GM21528 (cell line): ENCODE data around the gene CDK5RAP3.
"Not testable (repeated sequence)": the region's sequence is repeated elsewhere in the genome, so short reads cannot be mapped to it uniquely, and the experiment has no call there.

Source experiments
- ATAC-seq: cut with Tn5 transposase; IDR thresholded peaks from one replicate; pipeline ENCODE4 v1.9.1; 2021; ENCODE audit warnings: mild to moderate bottlenecking, moderate library complexity; ENCODE audit not compliant: unreplicated experiment, low FRiP score

CDK5RAP3 gene, protein sequence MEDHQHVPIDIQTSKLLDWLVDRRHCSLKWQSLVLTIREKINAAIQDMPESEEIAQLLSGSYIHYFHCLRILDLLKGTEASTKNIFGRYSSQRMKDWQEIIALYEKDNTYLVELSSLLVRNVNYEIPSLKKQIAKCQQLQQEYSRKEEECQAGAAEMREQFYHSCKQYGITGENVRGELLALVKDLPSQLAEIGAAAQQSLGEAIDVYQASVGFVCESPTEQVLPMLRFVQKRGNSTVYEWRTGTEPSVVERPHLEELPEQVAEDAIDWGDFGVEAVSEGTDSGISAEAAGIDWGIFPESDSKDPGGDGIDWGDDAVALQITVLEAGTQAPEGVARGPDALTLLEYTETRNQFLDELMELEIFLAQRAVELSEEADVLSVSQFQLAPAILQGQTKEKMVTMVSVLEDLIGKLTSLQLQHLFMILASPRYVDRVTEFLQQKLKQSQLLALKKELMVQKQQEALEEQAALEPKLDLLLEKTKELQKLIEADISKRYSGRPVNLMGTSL

DNA sequence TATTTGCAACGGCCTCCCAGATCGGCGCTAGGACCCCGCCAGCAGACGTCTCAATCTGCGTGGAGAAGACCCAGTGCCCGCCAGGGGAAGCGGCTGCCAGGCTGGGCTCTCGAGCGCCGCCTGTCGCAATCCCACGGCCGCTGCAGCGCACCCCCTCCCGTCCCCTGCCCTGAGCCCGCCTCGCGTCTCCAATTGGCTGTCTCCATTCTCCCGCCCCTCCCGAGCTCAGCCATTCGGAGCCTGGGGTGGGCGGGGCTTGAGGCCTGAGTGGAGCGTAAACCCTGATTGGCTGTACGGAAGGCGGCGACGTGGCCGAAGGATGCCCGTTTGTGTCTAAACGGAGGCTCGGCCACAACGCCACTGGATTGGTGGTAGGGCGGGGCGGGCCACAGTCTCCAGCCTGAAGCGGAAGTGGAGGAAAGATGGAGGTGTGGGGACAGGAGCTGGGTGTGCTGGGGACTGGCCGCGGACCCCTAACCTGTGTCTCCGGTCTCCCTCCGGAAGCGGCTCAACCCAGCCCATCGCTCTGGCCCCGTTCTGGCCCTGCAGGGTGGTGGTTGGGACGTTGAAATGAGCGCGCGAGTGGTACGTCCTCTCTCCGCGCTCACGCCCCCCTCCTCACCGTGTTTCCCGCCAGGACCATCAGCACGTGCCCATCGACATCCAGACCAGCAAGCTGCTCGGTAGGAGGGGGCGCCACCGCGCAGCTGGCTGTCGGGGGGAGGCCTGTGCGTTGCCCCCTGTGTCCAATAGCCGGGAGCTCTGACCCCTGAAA, at the start of gene CDK5RAP3:
Gene CDK5RAP3, plus strand, starts transcription at position 389 of the 775 bp plus-strand sequence. Its CDS starts 34 bp downstream, at position 423.
- ATAC-seq = peak; percentile 91

DNA sequence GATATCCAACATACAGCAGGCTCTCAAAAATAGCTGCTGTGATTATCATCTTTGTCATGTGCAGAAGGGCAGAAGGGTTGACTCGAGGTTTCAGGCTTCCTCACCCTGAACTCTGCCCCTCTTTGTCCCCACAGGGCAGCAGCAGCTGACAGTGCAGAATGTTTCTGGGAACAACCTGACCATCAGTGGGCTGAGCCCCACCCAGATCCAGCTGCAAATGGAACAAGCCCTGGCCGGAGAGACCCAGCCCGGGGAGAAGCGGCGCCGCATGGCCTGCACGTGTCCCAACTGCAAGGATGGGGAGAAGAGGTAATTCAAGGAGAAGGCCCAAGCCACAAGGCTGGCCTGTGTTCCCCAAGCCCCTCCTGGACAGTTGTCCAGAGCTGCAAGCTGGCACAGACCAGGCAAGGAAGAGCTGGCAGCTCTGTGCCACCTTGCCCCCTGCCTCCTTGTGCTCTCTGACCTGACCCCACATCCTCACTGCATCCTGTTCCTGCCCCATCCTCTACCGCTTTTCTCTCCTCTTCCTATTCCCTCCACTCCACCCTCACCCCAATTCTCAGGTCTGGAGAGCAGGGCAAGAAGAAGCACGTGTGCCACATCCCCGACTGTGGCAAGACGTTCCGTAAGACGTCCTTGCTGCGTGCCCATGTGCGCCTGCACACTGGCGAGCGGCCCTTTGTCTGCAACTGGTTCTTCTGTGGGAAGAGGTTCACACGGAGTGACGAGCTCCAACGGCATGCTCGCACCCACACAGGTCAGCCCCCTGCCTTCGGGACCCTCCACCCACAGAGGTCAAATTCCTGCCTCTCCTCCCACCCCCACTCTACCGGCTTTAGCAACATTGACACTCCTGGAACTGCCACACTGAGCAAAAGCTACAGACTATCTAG, 45.9 kb upstream of the CDK5RAP3 start:
- no peak for ATAC-seq

DNA sequence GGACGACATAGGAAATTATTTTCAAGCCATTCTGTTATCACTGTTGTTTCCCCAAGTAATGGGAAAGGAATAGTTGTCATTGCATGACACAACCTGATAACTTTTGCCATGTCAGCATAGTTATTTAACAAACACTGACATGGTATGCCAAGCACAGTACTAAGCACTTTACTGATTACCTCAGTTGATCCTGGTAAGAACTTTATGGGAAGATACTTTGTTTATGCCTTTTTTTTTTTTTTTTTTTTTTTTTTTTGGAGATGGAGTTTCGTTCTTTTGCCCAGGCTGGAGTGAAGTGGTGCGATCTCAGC, 45.3 kb upstream of the CDK5RAP3 start:
- no peak for ATAC-seq

DNA sequence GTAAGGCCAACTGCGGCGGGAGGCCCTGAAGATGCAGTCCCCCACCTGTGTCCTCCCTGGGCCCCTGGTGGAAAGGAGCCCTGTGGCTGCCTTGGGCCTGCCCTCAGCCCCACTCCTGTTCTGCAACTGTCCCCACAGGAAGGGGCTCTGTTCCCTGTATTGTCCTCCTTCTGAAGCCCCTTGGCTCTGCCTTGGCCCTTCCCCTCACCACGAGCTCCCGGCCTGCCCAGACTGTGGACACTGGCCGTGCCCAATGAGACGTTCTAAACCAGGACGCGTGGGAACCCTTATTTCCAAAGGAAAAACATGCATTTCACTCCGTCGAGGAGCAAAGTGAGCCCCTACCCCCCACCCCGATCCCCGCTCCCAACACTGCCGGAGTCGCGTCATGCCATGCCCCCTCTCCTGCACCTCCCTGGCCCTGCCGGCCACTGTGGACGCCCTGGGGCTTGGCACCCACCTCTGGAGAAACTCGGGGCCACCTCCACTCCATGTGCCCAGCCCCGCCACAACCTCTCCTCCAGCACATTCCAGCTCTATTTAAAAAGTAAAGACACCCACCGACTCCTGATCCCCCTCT, 43.0 kb upstream of the CDK5RAP3 start:
- ATAC-seq = no peak

DNA sequence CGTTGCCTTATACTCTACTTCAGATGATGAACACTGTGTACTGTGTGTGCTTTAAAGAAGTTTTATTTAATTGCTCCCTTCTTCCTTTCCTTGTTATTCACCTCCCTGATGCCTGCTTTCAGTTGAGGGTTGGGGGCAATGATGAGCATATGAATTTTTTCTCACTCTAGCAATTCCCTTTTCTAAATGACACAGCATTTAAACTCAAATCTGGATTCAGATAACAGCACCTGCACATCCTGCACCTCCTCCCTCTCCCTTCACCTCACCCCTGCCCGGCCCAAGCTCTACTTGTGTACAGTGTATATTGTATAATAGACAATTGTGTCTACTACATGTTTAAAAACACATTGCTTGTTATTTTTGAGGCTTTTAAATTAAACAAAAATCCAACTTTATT, 42.5 kb upstream of the CDK5RAP3 start:
- no peak for ATAC-seq

DNA sequence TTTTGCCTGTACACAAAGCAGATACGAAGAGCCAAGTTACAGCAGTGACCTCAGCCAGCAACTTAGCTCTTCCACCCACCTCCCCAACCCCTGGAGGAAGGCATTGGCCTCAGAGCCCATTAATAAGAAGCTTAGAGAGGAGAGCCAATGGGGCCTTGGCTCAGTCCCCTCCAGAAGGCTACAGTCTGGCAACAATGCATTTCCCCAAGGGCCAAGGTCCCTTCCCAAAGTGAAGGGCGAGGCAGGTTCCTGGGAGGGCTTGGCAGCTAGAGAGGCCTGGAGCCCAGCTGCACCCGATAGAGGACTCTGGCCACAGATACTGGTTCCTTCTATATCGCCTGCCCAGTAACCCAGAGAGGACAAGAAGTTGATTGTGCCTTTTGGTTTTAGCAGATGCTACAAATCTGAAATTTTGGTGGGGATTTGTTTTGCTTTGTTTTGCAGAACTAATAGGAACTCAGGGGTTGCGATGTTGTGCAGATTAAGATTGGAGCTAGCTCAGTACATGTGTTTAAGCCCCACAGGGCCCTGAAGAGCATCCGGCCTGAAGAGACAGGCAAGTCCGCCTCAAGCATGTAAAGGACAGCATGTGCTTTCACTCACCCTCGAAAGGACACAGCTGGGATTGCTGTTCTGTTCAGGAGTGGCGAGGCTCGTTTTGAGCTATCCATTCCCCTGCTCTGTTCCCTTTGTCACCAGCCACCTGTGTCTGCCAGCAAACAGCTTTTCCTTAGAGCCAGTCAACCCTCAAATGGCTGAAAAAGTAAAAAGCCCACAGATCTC, 41.5 kb upstream of the CDK5RAP3 start:
- no peak for ATAC-seq

DNA sequence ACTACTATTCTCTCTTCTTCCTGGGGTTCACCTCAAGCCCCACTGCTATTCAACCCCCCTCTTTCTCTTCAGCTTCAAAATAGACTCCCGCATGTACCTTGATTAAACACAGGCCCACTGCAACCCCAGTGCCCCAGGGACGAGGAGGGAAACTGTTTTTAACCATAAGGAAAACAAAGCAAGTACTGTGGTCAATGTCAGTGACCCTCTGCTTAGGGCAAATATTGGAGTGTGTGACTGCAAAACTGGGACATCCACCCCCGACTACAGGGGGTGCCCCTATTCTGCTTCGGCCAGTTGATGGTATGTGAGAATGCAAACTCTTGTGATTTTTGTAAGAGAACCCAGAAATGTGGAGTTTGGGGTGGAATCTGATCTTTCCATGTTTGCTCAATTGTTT, 39.1 kb upstream of the CDK5RAP3 start:
- no peak for ATAC-seq

DNA sequence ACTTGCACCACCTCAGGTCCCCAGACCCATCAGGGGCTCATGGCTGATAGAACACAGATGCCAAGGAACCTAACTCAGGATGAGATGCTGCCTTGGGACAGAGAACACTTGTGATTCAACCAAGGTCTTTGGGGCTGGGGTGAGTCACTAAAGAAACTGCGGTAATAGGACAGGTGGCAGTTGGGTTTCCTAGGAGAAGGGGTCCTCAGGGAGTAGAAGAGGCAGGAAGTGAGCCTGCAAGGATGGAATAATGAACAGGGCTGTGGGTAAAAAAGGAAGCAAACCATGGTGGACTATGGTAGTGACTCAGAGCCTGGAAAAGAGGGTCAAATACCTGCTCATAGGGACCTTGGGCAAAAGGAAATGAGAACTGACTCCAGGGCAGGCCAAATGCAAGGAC, 36.1 kb upstream of the CDK5RAP3 start:
- no peak for ATAC-seq

DNA sequence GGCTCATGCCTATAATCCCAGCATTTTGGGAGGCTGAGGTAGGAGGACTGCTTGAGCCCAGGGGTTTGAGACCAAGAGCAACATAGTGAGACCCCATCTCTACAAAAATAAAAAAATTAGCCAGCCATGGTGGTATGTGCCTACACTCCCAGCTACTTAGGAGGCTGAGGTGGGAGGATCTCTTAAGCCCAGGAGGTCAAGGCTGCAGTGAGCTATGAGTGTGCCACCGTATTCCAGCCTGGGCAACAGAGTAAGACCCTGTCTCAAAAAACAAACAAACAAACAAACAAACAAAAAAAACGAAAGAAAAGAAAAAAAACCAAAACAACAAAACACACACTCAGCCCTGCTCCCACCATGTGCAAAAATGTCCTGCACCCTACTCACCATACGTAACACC, 35.4 kb upstream of the CDK5RAP3 start:
- not testable (repeated sequence) for ATAC-seq

DNA sequence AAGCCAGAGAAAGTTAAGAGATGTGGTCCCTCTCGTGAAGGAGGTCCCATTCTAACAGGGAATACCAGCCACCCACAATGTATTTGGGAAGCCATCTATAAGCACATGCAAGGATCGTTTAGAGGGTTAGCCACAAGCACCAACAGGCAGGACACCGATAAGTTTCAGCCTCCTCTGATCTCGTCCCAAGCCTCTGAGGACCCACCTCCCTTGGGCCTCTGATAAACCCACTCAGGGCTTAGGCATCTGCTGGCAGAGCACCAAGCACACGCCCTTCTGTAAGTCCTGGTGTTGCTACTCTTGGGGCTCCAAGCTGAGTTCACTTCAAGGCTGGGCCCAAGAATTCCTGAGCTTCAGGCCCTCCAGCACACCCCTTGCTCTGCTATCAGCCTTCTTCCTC, 35.0 kb upstream of the CDK5RAP3 start:
- no peak for ATAC-seq

DNA sequence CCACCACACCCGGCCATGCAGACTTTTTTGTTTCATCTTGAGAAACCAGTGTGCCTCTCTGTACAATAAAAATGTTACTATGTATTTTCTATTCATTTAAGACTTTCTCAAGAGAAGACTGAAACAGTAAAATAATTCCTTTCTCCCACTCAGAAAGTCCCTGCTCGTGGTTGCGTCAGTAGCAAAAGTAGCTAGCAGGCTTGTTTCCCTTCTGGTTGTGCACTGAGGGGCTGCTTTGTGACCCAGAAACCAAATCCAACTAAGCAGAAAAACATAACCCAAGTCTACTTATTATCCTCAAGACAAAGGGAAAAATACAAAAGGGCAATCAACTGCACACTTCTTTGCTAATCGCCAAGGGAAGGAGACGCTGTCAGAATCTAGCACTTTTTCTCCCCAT, 33.0 kb upstream of the CDK5RAP3 start:
- no peak for ATAC-seq

DNA sequence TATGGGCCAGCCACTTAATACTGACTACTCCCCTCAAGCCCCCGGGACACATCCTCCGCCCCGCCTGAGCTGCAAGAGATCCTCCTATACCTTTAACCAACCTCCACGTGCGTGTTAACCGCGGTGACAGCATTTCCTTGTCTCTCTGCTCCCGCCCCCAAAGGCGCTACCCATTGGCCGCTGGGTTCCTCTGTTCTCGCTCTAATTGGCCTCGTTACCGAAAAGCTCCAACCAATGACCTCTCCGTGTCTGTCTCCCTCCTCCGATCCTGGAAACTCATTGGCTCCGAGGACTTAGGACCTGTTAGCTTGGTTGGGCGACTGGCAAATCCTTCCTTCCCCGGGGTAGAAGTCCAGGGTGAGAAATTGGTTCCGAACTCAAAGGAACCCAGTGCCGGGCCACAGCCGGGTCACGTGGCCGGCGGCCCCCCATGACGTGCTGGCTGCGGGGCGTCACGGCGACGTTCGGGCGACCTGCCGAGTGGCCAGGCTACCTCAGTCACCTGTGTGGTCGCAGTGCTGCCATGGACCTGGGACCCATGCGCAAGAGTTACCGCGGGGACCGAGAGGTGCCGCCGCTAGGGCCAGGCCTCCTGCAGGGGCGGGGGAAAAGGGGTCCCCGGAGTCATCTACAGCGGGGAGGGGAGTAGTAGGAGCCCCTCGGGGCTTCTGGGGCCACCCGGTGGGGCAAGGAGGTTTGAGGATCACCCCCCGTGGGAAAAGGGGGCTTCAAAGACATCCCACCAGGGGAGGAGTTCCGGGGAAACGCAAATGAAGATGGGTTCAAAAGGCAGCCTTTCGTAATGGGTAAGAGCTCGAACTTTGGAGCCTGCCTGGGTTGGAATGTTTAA, 29.4 kb upstream of the CDK5RAP3 start, which contains the start of gene PNPO:
Gene PNPO, plus strand, starts transcription at position 326 of the 850 bp plus-strand sequence. Its CDS starts 105 bp downstream, at position 431.
- peak; percentile 82 for ATAC-seq

DNA sequence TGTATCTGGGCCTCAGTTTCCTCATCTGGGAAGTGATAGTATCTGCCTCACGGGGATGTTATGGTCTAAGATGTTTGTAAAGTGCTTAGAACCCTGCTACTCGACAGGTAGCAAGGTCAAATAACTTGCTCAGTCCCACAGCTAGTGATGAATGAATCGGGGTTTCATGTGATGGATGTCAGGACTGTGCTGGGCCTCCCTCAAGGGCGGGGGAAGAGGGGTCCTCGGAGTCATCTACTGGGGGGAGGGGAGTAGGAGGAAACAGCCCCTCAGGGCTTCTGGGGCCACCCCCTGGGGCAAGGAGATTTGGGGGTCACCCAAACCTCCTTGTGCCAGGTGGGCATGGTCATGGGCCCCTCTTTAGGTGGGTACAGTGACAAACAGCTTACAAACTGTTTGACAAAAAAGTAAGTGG, 28.8 kb upstream of the CDK5RAP3 start:
- no peak for ATAC-seq

DNA sequence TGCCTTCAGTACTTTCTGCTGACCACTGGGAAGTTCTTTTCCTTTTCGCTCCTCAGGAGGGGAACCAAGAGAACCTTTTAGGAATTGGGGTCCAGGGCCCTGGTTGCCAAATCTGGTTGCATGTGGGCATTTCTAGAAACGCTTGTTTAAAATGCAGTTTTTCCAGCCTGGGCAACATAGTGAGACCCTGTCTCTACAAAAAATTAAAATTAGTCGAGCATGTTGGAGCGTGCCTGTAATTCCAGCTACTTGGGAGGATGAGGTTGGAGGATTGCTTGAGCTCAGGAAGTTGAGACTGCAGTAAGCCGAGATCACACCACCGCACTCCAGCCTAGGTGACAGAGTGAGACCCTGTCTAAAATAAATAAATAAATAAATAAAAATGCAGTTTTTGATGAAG, 28.3 kb upstream of the CDK5RAP3 start:
- ATAC-seq = no peak

DNA sequence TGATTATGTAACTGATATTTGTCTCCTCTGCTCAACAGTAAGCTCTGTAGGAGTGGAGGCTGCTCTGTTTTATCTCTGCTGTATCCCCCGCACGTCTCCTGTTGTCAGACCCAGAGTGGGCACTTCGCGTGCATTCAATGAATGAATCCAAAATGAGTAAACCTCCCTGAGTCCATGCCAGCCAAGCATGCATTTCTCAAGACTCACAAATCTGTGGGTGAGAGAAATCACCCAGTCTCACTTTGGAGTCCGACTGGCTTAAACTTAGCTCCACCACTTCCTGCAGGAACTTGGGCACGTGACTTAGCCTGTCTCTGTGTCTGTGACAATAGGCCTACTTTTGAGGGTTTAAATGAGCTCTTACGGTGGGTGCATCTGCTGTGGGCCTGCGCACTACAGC, 25.8 kb upstream of the CDK5RAP3 start:
- no peak for ATAC-seq

DNA sequence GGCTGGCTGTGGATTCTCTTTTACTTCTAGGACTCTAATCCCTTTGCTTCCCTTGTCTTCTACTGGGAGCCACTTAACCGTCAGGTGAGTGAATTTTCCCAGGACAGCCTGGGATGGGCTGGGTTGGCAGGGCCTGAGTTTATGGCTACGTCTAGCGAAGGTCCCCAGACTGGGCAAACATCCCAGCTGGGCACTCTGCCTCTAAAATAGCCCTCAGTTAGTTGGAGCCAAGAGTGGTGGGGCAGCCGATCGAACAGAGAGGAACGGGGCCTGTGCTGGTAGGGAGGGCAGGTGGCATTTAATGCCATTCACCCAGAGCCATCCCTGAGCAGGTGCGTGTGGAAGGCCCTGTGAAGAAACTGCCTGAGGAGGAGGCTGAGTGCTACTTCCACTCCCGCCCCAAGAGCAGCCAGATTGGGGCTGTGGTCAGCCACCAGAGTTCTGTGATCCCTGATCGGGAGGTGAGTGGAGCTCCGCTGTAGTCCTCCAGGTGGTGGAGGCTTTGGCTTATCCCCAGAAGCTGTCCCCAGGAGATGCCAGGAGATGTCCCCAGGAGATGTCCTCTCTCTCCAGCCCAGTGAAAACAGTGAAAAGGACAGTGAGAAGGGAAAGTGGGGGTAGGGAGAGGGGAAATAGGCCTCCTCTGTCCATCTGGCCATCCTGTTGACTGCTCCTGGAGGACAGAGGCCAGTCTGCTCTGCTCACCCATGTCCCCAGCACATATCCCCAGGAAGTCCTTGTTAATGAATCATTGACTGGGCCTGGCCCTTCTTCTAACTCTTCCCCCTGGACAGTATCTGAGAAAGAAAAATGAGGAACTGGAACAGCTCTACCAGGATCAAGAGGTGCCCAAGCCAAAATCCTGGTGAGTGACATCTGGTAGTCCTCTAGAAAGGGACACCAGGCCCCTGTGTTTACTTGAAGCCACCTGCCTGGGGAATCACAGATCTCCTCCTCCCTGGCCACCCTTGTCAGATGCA, 25.1 kb upstream of the CDK5RAP3 start:
- ATAC-seq = no peak

DNA sequence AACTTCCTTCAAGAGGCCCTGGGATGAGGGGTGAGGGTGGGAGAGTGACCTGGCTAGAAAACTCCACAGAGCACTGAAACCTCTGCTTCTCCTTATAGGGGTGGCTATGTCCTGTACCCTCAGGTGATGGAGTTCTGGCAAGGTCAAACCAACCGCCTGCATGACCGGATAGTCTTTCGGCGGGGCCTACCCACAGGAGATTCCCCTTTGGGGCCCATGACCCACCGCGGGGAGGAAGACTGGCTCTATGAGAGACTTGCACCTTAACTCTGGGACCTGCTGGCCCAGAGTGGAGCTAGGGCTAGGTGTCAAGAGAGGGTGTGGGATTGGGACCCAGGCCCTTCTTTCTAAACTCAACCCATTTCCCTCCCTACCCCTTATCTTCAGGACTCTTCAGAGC, 24.4 kb upstream of the CDK5RAP3 start:
- no peak for ATAC-seq
